Measurements from ENCODE around the gene SLC47A2. TPM values are rescaled to one million over a fixed set of nuclear protein-coding genes. Genes with fewer than 3 reads are reported as not detected.

Gene SLC47A2
- total RNA-seq, 1 experiment from 2014 or later, result 38.9 TPM

GRCh38 chr17:19720210-19720475 is 3.8 kb upstream of the SLC47A2 start:
- Histone ChIP-seq H3K27ac (peak overlapping the region; percentile 29), H3K4me3 (no peak overlapping the region), H2AFZ (no peak overlapping the region), H3K9me2 (ENCODE audit: insufficient read depth) (no peaks in the 10 kb centered on the region), H3K27me3 (ENCODE audit: insufficient read depth, low read depth) (no peaks in the 10 kb centered on the region), H3K79me2 (ENCODE audit: low read depth) (no peaks in the 10 kb centered on the region), H3F3A (ENCODE audit: insufficient read depth, low read depth) (peaks cover 41% of the 10 kb centered on the region), H3K4me1 (replicated peaks; ENCODE audit: insufficient read depth) (peaks cover 91% of the 10 kb centered on the region), H4K20me1 (ENCODE audit: insufficient read depth) (no peaks in the 10 kb centered on the region), H3K9me3 (ENCODE audit: insufficient read depth, low read depth) (no peaks in the 10 kb centered on the region), H3K36me3 (ENCODE audit: low read depth) (no peaks in the 10 kb centered on the region), H3K4me2 (peak overlapping the region; percentile 65)
- intact Hi-C loops (cut with micrococcal nuclease; ENCODE audit: unreplicated experiment), result loop anchor here (1.0 kb wide), 1 partner anchor 33 kb away; no protein-coding TSS in a partner anchor
- ChIA-PET POLR2A (ENCODE audit: unreplicated experiment) (interaction anchor here (0.6 to 1.4 kb wide), 6 partner anchors 16 to 128 kb away, joined by 3 to 10 read pairs (median 6); partner anchors contain the start of genes ALDH3A1 and ALDH3A2), CTCF (interaction anchor here (1.8 kb wide), 1 partner anchor 42 kb away, joined by 6 read pairs; no protein-coding TSS in a partner anchor)
- DNase-seq, result no peak
- TF ChIP-seq CTCF (conservative IDR thresholded peaks at IDR 0.05) (no peak), EZH2 (IDR thresholded peaks at IDR 0.05; ENCODE audit: low read depth) (no peak)
- BruUV-seq (replicated peaks), result no TSS peak

- peak overlapping the region; percentile 66 for H3K27ac ChIP-seq
- CTCF ChIA-PET, result interaction anchor here (0.7 to 2.4 kb wide), 5 partner anchors 29 to 50 kb away, joined by 3 to 8 read pairs (median 4); partner anchors contain the start of gene ALDH3A1
- no TSS peak for BruUV-seq (replicated peaks)
- H2AFZ ChIP-seq, result no peak overlapping the region
- no peaks in the 10 kb centered on the region for H3K36me3 ChIP-seq (ENCODE audit: low read depth)
- no peak overlapping the region for H3K4me3 ChIP-seq
- no peaks in the 10 kb centered on the region for H4K20me1 ChIP-seq (ENCODE audit: insufficient read depth)
- no peaks in the 10 kb centered on the region for H3K9me3 ChIP-seq (ENCODE audit: insufficient read depth, low read depth)
- H3K4me1 ChIP-seq (replicated peaks; ENCODE audit: insufficient read depth), result peaks cover 89% of the 10 kb centered on the region
- peak overlapping the region; percentile 65 for H3K4me2 ChIP-seq
- TF ChIP-seq EZH2 (IDR thresholded peaks at IDR 0.05; ENCODE audit: low read depth), result no peak
- TF ChIP-seq CTCF (conservative IDR thresholded peaks at IDR 0.05), result no peak
- H3K27me3 ChIP-seq (ENCODE audit: insufficient read depth, low read depth), result no peaks in the 10 kb centered on the region
- peaks cover 35% of the 10 kb centered on the region for H3F3A ChIP-seq (ENCODE audit: insufficient read depth, low read depth)
- no peaks in the 10 kb centered on the region for H3K9me2 ChIP-seq (ENCODE audit: insufficient read depth)
- POLR2A ChIA-PET (ENCODE audit: unreplicated experiment), result interaction anchor here (0.6 to 1.4 kb wide), 4 partner anchors 71 to 257 kb away, joined by 4 to 6 read pairs (median 5); partner anchors contain the start of gene ALDH3A2
- DNase-seq, result peak; percentile 61 to 75
- intact Hi-C loops (cut with micrococcal nuclease; ENCODE audit: unreplicated experiment), result loop anchor here (1.0 to 2.0 kb wide), 2 partner anchors 34 to 357 kb away; partner anchors contain the start of gene B9D1
- H3K79me2 ChIP-seq (ENCODE audit: low read depth), result no peaks in the 10 kb centered on the region
Observed at GRCh38 chr17:19719355-19720209, 3.2 kb upstream of the SLC47A2 start.

GRCh38 chr17:19718613-19719354 is 2.4 kb upstream of the SLC47A2 start:
- Histone ChIP-seq H3K79me2 (ENCODE audit: low read depth) (no peaks in the 10 kb centered on the region), H3K9me3 (ENCODE audit: insufficient read depth, low read depth) (no peaks in the 10 kb centered on the region), H3K36me3 (ENCODE audit: low read depth) (no peaks in the 10 kb centered on the region), H3F3A (ENCODE audit: insufficient read depth, low read depth) (peaks cover 28% of the 10 kb centered on the region), H3K27me3 (ENCODE audit: insufficient read depth, low read depth) (no peaks in the 10 kb centered on the region), H3K27ac (peak overlapping the region; percentile 66), H3K4me2 (peak overlapping the region; percentile 65), H4K20me1 (ENCODE audit: insufficient read depth) (no peaks in the 10 kb centered on the region), H3K4me1 (replicated peaks; ENCODE audit: insufficient read depth) (peaks cover 87% of the 10 kb centered on the region), H2AFZ (no peak overlapping the region), H3K4me3 (no peak overlapping the region), H3K9me2 (ENCODE audit: insufficient read depth) (no peaks in the 10 kb centered on the region)
- TF ChIP-seq CTCF (conservative IDR thresholded peaks at IDR 0.05) (peak; percentile 52), EZH2 (IDR thresholded peaks at IDR 0.05; ENCODE audit: low read depth) (no peak)
- ChIA-PET CTCF (interaction anchor here (0.6 to 2.4 kb wide), 6 partner anchors 14 to 348 kb away, joined by 3 to 8 read pairs (median 3); partner anchors contain the start of gene ALDH3A1), POLR2A (ENCODE audit: unreplicated experiment) (interaction anchor here (0.5 to 0.6 kb wide), 4 partner anchors 33 to 318 kb away, joined by 4 to 11 read pairs (median 6); no protein-coding TSS in a partner anchor)
- intact Hi-C loops (cut with micrococcal nuclease; ENCODE audit: unreplicated experiment), result loop anchor here (2.0 kb wide), 1 partner anchor 356 kb away; the partner anchor contains the start of gene B9D1
- BruUV-seq (replicated peaks), result no TSS peak
- peak in 1 of 2 experiments; percentile 50 for DNase-seq
